ENCODE data around the gene RUNX1.

Gene RUNX1

DNA sequence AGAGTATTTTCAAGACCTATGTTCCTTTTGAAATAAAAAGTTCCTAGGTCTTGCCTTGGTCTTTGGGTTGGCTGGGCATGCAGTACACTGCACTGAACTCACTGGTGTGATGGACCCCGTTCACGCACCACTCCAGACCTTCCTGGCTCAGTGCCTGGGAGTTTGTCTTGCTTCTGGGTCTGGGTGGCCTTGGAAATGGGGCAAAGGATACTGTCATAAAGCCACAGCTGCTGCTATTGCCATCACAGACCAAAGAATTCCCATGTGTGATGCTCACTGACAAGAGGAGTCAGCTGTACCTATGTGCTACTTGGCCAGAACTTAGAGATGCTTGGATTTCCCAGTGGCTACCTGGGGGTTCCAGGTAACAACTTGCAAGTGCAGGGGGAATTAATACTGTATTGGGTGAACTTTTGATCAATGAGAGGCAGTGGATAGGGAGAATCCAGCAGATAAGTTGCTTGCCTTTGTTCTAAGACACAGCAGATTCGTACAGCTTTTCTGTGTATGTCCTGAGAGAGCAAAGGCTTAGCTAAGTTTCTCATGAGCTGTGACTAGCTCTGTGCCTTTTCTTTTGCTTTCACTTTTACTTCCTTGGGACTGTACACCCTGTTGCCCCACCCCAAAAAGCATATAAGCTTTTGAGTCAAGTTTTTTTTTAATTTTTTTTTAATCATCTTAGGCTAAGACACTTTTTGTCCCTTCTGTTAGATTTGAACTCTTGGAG lies 115.3 kb downstream of the RUNX1 start:
- DNase-seq (ENCODE audit: low read depth in 2 of 2) = no peak
- H3K4me3 ChIP-seq (replicated peaks in 1 of 2; ENCODE audit: low read depth in 2 of 2, low read length in 2 of 2) = no peak overlapping the region
- no peak for TF ChIP-seq CTCF (IDR thresholded peaks at IDR 0.05; ENCODE audit: low read depth, low read length)

DNA sequence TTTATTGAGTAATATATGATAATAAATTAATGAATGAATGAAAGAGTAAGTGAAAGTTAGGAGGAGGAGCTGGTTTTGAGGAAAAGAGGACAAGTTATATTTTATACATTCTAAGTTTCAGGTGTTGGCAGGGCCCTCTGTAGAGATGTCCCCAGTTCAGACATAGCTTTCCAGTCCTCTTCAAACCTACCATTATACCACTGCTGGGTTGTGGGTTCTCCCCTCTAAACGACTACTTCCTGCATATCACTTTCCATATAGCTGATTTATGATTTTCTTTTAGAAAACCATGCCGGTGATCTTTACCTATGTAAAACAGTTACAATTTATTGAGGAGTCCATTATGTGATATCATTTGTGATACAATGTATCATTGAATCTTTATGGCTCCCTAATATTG lies 116.9 kb downstream of the RUNX1 start:
- no peak for DNase-seq (ENCODE audit: low read depth in 2 of 2)
- TF ChIP-seq CTCF (IDR thresholded peaks at IDR 0.05; ENCODE audit: low read depth, low read length) = no peak

GRCh38 chr21:34930971-34931370 lies 118.1 kb downstream of the RUNX1 start:
- peak in 1 of 2 donors; percentile 89 for DNase-seq (ENCODE audit: low read depth in 2 of 2)
- no peak for TF ChIP-seq CTCF (IDR thresholded peaks at IDR 0.05; ENCODE audit: low read depth, low read length)
- no peak overlapping the region for H3K4me3 ChIP-seq (replicated peaks in 1 of 2; ENCODE audit: low read depth in 2 of 2, low read length in 2 of 2)

More for the DNA sequence above, 116.9 kb downstream of the RUNX1 start:
- H3K4me3 ChIP-seq (replicated peaks in 1 of 2; ENCODE audit: low read depth in 2 of 2, low read length in 2 of 2) = no peak overlapping the region

DNA sequence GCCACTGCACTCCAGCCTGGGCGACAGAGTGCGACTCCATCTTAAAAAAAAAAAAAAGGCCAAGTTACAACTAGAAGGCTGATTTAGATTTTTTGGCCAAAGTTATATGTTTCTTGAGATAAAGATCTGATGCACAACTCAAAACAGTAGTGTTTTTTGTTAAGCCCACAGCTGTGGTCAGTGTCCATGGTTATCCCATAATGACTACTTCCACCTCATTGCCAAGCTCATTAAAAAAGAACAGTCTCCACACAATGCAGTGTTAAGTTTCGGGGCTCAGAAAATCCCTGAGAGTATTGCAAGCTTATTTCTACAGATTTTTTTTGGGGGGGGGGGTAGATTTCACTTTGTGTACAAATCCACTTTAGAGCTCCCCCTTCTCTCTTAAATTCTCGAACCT lies 120.5 kb downstream of the RUNX1 start:
- no peak for DNase-seq (ENCODE audit: low read depth in 2 of 2)
- TF ChIP-seq CTCF (IDR thresholded peaks at IDR 0.05; ENCODE audit: low read depth, low read length) = no peak
- H3K4me3 ChIP-seq (replicated peaks in 1 of 2; ENCODE audit: low read depth in 2 of 2, low read length in 2 of 2) = no peak overlapping the region

DNA sequence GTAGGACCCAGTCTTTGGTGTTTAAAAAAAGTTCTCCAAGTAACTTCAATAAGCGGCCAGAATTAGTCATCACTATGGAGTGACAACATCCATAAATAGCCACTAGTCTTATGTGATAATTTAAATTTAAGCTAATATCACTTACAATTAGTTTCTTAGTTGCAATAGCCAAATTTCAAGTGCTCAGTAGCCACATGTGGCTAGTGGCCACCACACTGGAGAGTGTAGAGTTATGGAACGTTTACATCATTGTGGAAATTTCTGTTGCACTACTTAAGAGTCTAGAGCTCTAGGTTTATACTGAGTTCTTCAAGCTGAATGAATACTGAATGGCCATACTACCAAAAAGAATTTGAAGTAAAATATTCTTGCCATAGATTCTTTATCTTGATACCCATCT lies 121.1 kb downstream of the RUNX1 start:
- DNase-seq (ENCODE audit: low read depth in 2 of 2) = peak in 1 of 2 donors; percentile 24

GRCh38 chr21:34926803-34927467 lies 122.2 kb downstream of the RUNX1 start:
- no peak for TF ChIP-seq CTCF (IDR thresholded peaks at IDR 0.05; ENCODE audit: low read depth, low read length)
- DNase-seq (ENCODE audit: low read depth in 2 of 2) = peak; percentile 63 to 71
- H3K4me3 ChIP-seq (replicated peaks in 1 of 2; ENCODE audit: low read depth in 2 of 2, low read length in 2 of 2) = no peak overlapping the region

More for the DNA sequence above, 121.1 kb downstream of the RUNX1 start:
- H3K4me3 ChIP-seq (replicated peaks in 1 of 2; ENCODE audit: low read depth in 2 of 2, low read length in 2 of 2) = no peak overlapping the region
- TF ChIP-seq CTCF (IDR thresholded peaks at IDR 0.05; ENCODE audit: low read depth, low read length) = no peak

All from cardiac fibroblast (primary cell).